Thoracic aorta (tissue), 2 donors: Measurements from ENCODE around the gene SNX25. TPM values are rescaled to one million over a fixed set of nuclear protein-coding genes. Genes with fewer than 3 reads are reported as not detected.
"Not testable (repeated sequence)": the region's sequence is repeated elsewhere in the genome, so short reads cannot be mapped to it uniquely, and the experiment has no call there.

Source experiments
- ATAC-seq: fragments of 150-250 bp; one replicate; pipeline ENCODE4 v1.8.0; 2017; ENCODE audit warnings: low read depth; ENCODE audit not compliant: insufficient number of reproducible peaks, low FRiP score
- DNase-seq: peaks from one replicate; pipeline ENCODE4 v3.0.0-alpha.2; 2020; ENCODE audit warnings: low spot score
- H3K27ac ChIP-seq, 2 donors: fragments of 200-600 bp; sonication (generic); 1 replicate in 1 of 2; 2 replicates in 1 of 2; pipeline ENCODE4 v1.5.1; 2016; ENCODE audit warnings: mild to moderate bottlenecking in 2 of 2, moderate library complexity in 2 of 2
- H3K27me3 ChIP-seq: fragments of 200-600 bp; sonication (generic); replicated peaks from 2 replicates; pipeline ENCODE4 v1.6.0; 2016; ENCODE audit warnings: mild to moderate bottlenecking; ENCODE audit not compliant: insufficient read depth
- H3K36me3 ChIP-seq: fragments of 200-600 bp; sonication (generic); one replicate; pipeline ENCODE4 v1.5.1; 2016
- H3K4me1 ChIP-seq, 2 donors: fragments of 200-600 bp; sonication (generic); 1 replicate in 1 of 2; 2 replicates in 1 of 2; pipeline versions ENCODE4 v1.5.1 to v1.6.0; 2016; ENCODE audit warnings: low read depth in 2 of 2, mild to moderate bottlenecking in 1 of 2; ENCODE audit not compliant: control insufficient read depth in 1 of 2
- H3K4me3 ChIP-seq: fragments of 200-600 bp; sonication (generic); 2 replicates; pipeline ENCODE4 v1.5.1; 2016; ENCODE audit warnings: mild to moderate bottlenecking
- H3K9me3 ChIP-seq: fragments of 200-600 bp; sonication (generic); 2 replicates; pipeline ENCODE4 v1.5.1; 2016
- total RNA-seq, 2 donors: library from RNA; depleted of rRNA; stranded (reverse); fragments of >200 nt; gene quantifications; one replicate each; pipeline versions ENCODE4 v1.1.0 to v1.2.3, GENCODE V29; 2016
- TF ChIP-seq, protein P1 (sequence below): fragments of 200-600 bp; sonication (generic); IDR thresholded peaks from one replicate; pipeline ENCODE4 v1.5.1; 2019; ENCODE audit warnings: antibody characterized with exemption

SNX25 gene
- total RNA-seq, 2 donors from 2014 or later, result 31.3 to 38.0 TPM

DNA sequence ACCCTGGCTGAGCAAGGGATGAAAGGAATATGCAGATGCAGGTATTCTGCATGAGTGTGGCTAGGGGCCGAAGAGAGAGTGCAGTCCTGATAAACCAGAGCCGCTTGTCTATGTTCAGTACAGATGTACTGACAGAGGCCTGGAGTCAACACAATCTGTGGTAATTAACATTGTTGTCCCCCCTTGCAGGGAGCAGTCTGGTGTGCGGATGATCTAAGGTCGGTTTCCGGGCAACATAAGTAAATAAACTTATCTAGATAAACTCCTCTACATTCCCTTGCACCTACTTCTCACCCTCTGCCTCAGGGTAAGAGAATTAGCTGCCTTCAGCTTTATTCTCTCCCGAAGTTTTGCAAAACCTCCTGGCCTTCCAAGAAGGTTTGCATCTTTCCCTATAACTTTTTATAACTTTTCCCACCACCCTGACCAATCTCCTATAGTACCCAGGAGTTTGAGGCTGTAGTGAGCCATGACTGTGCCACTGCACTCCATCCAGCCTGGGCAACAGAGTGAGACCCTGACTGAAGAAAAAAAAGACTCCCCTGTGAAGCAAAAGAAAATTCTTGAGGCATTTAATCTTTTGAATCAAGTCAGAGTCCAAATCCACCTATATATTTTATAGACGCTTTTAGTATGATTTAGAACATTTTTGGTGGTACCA is 26.6 kb downstream of the SNX25 start:
- H3K36me3 ChIP-seq, result no peaks in the 10 kb centered on the region
- no peaks in the 10 kb centered on the region for H3K9me3 ChIP-seq
- peaks cover 16 to 34% of the 10 kb centered on the region in 2 donors for H3K4me1 ChIP-seq
- no peak overlapping the region for H3K27ac ChIP-seq
- no peak for DNase-seq
- ATAC-seq, result no peak
- no peaks in the 10 kb centered on the region for H3K27me3 ChIP-seq
- TF ChIP-seq, protein P1, sequence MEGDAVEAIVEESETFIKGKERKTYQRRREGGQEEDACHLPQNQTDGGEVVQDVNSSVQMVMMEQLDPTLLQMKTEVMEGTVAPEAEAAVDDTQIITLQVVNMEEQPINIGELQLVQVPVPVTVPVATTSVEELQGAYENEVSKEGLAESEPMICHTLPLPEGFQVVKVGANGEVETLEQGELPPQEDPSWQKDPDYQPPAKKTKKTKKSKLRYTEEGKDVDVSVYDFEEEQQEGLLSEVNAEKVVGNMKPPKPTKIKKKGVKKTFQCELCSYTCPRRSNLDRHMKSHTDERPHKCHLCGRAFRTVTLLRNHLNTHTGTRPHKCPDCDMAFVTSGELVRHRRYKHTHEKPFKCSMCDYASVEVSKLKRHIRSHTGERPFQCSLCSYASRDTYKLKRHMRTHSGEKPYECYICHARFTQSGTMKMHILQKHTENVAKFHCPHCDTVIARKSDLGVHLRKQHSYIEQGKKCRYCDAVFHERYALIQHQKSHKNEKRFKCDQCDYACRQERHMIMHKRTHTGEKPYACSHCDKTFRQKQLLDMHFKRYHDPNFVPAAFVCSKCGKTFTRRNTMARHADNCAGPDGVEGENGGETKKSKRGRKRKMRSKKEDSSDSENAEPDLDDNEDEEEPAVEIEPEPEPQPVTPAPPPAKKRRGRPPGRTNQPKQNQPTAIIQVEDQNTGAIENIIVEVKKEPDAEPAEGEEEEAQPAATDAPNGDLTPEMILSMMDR, result no peak
- no peak overlapping the region for H3K4me3 ChIP-seq

DNA sequence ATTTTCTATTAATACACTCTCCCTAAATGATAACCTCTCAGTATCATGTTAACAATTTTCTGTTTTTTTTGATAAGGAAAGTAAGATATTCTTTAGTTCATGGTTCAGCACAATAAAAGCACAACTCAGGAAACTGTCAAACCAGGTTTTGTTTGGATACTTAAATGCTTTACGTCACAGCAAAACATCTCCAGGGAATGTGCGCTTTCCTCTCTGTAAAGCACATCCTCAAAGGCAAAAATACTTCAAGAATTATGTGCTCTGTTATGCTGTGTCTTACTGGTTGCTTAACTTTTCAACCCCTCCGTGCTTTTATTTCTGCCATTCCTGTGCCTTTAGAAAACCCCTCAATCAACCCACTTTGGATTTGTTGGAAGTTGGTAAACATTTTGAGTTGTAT is 27.8 kb downstream of the SNX25 start:
- ATAC-seq, result no peak
- Histone ChIP-seq H3K9me3 (no peaks in the 10 kb centered on the region), H3K4me3 (peak overlapping the region; percentile 16), H3K36me3 (no peaks in the 10 kb centered on the region), H3K27me3 (no peaks in the 10 kb centered on the region), H3K4me1 (peaks cover 16 to 36% of the 10 kb centered on the region in 2 donors), H3K27ac (no peak overlapping the region)
- no peak for DNase-seq
- TF ChIP-seq, protein P1, result no peak

- H3K36me3 ChIP-seq, result no peaks in the 10 kb centered on the region
- no peak overlapping the region for H3K27ac ChIP-seq
- ATAC-seq (peak; percentile 7), DNase-seq (no peak)
- no peaks in the 10 kb centered on the region for H3K9me3 ChIP-seq
- peaks cover 21 to 43% of the 10 kb centered on the region in 2 donors for H3K4me1 ChIP-seq
- H3K27me3 ChIP-seq, result no peaks in the 10 kb centered on the region
- TF ChIP-seq, protein P1, result no peak
- no peak overlapping the region for H3K4me3 ChIP-seq
Observed at GRCh38 chr4:185238215-185238681, 28.9 kb downstream of the SNX25 start.

GRCh38 chr4:185238750-185239149 is 29.4 kb downstream of the SNX25 start:
- DNase-seq (no peak), ATAC-seq (no peak)
- H3K27me3 ChIP-seq, result no peaks in the 10 kb centered on the region
- peaks cover 21 to 43% of the 10 kb centered on the region in 2 donors for H3K4me1 ChIP-seq
- H3K27ac ChIP-seq, result no peak overlapping the region
- TF ChIP-seq, protein P1, result no peak
- H3K9me3 ChIP-seq, result no peaks in the 10 kb centered on the region
- no peak overlapping the region for H3K4me3 ChIP-seq
- no peaks in the 10 kb centered on the region for H3K36me3 ChIP-seq

DNA sequence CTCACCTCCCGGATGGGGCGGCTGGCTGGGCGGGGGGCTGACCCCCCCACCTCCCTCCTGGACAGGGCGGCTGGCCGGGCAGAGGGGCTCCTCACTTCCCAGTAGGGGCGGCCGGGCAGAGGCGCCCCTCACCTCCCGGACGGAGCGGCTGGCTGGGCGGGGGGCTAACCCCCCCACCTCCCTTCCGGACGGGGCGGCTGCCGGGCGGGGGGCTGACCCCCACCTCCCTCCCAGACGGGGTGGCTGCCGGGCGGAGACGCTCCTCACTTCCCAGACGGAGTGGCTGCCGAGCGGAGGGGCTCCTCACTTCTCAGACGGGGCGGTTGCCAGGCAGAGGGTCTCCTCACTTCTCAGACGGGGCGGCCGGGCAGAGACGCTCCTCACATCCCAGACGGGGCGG is 31.1 kb downstream of the SNX25 start:
- H3K27me3 ChIP-seq, H3K36me3 ChIP-seq, H3K9me3 ChIP-seq, DNase-seq, ATAC-seq, H3K27ac ChIP-seq, H3K4me3 ChIP-seq: not testable (repeated sequence)
- peaks cover 16 to 47% of the 10 kb centered on the region in 2 donors for H3K4me1 ChIP-seq
